HepG2 (cell line): ENCODE results near the gene TMEM270. TPM values are rescaled to one million over a fixed set of nuclear protein-coding genes. Genes with fewer than 3 reads are reported as not detected.
A peak's percentile ranks its signal among the peaks of the same experiment; 100 is the strongest.

Experiments
- ATRX ChIP-seq: sonication (generic); formaldehyde crosslinking; IDR thresholded peaks from 2 replicates; pipeline ENCODE4 v1.4.0; 2020; ENCODE audit warnings: missing genetic modification reagents, borderline replicate concordance
- DNMT3B ChIP-seq: conservative IDR thresholded peaks from 2 replicates; pipeline ENCODE4 v1.6.1; 2016; ENCODE audit warnings: missing biosample characterization, control low read depth
- DRAP1 ChIP-seq: IDR thresholded peaks from 2 replicates; pipeline ENCODE4 v1.6.1; 2016; ENCODE audit warnings: missing genetic modification reagents, missing compliant biosample characterization
- FOSL2 ChIP-seq: sonication (generic); formaldehyde crosslinking; IDR thresholded peaks from 2 replicates; pipeline ENCODE4 v1.4.0; 2020; ENCODE audit warnings: missing genetic modification reagents
- FOXO4 ChIP-seq: sonication (generic); formaldehyde crosslinking; conservative IDR thresholded peaks from 2 replicates; pipeline ENCODE4 v1.8.1; 2023; ENCODE audit warnings: missing genetic modification reagents
- GMEB1 ChIP-seq: sonication (generic); formaldehyde crosslinking; IDR thresholded peaks from 2 replicates; pipeline ENCODE4 v1.5.1; 2020; ENCODE audit warnings: missing genetic modification reagents, mild to moderate bottlenecking, borderline replicate concordance
- NFIB ChIP-seq: sonication (generic); formaldehyde crosslinking; IDR thresholded peaks from 2 replicates; pipeline ENCODE4 v1.9.0; 2021; ENCODE audit warnings: missing genetic modification reagents, mild to moderate bottlenecking, borderline replicate concordance
- RAD21 ChIP-seq: fragments of 450-650 bp; formaldehyde crosslinking; IDR thresholded peaks from 2 replicates; pipeline ENCODE4 v1.5.0; 2020; ENCODE audit warnings: mild to moderate bottlenecking
- SIN3A ChIP-seq: IDR thresholded peaks from 2 replicates; pipeline ENCODE4 v1.6.1; 2011; ENCODE audit warnings: low read depth, mild to moderate bottlenecking, control low read depth, low read length, borderline replicate concordance
- SKI ChIP-seq: fragments of 450-650 bp; IDR thresholded peaks from one replicate; pipeline ENCODE4 v1.6.1; 2018; ENCODE audit warnings: mild to moderate bottlenecking; ENCODE audit not compliant: partially characterized antibody
- SP4 ChIP-seq: sonication (generic); formaldehyde crosslinking; IDR thresholded peaks from 2 replicates; pipeline ENCODE4 v1.8.1; 2023; ENCODE audit warnings: mild to moderate bottlenecking, missing genetic modification reagents
- TFDP1 ChIP-seq: IDR thresholded peaks from 2 replicates; pipeline ENCODE4 v1.6.1; 2016; ENCODE audit warnings: missing compliant biosample characterization, missing genetic modification reagents, borderline replicate concordance
- ZFP91 ChIP-seq: sonication (generic); formaldehyde crosslinking; IDR thresholded peaks from 2 replicates; pipeline ENCODE4 v1.9.0; 2022; ENCODE audit warnings: missing genetic modification reagents, mild to moderate bottlenecking, borderline replicate concordance
- ZNF704 ChIP-seq: sonication (generic); formaldehyde crosslinking; IDR thresholded peaks from 2 replicates; pipeline ENCODE4 v1.8.1; 2023; ENCODE audit warnings: mild to moderate bottlenecking, inconsistent platforms, moderate library complexity, missing genetic modification reagents, borderline replicate concordance
- ZNF713 ChIP-seq: sonication (generic); formaldehyde crosslinking; IDR thresholded peaks from 2 replicates; pipeline ENCODE4 v1.4.0; 2020; ENCODE audit warnings: mild to moderate bottlenecking, missing genetic modification reagents
- ZNF777 ChIP-seq: sonication (generic); formaldehyde crosslinking; IDR thresholded peaks from 2 replicates; pipeline ENCODE4 v1.4.0; 2020; ENCODE audit warnings: missing genetic modification reagents
- polyA plus RNA-seq, 8 experiments: library from polyadenylated mRNA; depleted of rRNA in 3 of 8; stranded (reverse) in 7 of 8; unstranded in 1 of 8; fragments of >200 nt; fragmentation: Illumina TruSeq in 4 of 8; extraction: Trizol in 4 of 8; gene quantifications; 2 replicates each; pipeline versions ENCODE4 v1.2.1 to v1.2.3, GENCODE V29; 2011 to 2016; ENCODE audit warnings: low read depth in 4 of 8, missing spikeins in 1 of 8, mixed read lengths in 1 of 8; ENCODE audit not compliant: insufficient read depth in 1 of 8
- total RNA-seq, 5 experiments: library from RNA; depleted of rRNA; stranded (reverse); fragments of >200 nt; fragmentation: Illumina TruSeq; extraction: Trizol; gene quantifications; 2 replicates each; pipeline ENCODE4 v1.2.3, GENCODE V29; 2016; ENCODE audit warnings: low read depth in 1 of 5
- TF ChIP-seq, protein P1 (sequence below): sonication (generic); formaldehyde crosslinking; IDR thresholded peaks from 2 replicates; pipeline ENCODE4 v1.4.0; 2020; ENCODE audit warnings: missing genetic modification reagents

Gene TMEM270
- total and polyA plus RNA-seq, 2 of the 13 experiments (the other 11 are each of a cell fraction or from before 2014, with no cell fraction given), result not detected

DNA sequence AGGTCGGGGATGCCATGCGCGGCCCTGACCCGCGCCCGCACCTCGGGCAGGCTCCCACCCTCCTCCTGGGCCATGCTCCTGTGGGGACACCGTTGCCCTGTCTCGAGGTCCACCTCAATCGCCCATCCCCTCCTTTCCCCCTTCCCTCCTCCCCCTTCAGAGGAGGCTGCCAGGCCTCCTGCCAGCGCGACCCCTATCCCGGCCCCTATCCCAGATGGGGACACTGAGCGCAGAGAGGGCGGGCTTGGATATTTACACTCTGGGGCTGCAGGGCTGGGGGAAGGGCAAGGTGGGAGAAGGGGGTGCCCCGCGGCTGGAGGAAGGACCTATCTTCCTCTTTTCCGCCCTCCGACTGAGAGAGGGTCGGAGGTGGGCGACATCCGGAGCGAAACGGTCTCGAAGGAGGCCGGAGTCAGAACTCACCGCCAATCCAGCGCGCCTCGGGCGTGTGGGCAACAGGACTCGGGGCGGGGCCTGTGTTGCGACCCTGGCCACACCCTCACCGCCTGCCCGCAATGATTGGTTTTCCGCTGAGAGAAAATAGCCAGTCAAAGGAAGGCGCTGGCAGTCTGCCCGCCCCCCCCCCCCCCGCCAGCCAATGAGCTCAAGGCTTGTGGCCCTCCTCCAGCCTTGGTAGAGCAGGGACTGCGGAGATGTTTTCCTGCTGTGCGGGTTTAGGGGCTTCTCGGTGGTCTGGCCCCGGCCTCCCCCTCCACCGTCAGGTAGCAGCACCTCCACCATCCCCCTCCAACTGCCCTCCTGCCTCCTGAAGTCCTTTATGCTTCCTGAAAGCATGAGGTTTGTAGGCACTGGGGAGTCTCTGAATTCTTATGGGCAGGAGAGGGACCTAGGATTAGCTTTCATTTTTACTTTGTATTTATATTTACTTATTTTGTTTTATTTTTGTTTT lies 18.6 kb upstream of the TMEM270 start, which contains the start of gene METTL27 (continued):
- TF ChIP-seq SP4 (CRISPR knock-in tag), result peak; percentile 31; the same call in 1 of the 2 replicates
- TF ChIP-seq ATRX (CRISPR knock-in tag), result no peak
- no peak for TF ChIP-seq RAD21
- no peak for TF ChIP-seq FOSL2 (CRISPR knock-in tag)
- no peak for TF ChIP-seq ZNF777 (CRISPR knock-in tag)
- TF ChIP-seq ZFP91, result no peak; the same call in 1 of the 2 replicates
- TF ChIP-seq, protein P1, sequence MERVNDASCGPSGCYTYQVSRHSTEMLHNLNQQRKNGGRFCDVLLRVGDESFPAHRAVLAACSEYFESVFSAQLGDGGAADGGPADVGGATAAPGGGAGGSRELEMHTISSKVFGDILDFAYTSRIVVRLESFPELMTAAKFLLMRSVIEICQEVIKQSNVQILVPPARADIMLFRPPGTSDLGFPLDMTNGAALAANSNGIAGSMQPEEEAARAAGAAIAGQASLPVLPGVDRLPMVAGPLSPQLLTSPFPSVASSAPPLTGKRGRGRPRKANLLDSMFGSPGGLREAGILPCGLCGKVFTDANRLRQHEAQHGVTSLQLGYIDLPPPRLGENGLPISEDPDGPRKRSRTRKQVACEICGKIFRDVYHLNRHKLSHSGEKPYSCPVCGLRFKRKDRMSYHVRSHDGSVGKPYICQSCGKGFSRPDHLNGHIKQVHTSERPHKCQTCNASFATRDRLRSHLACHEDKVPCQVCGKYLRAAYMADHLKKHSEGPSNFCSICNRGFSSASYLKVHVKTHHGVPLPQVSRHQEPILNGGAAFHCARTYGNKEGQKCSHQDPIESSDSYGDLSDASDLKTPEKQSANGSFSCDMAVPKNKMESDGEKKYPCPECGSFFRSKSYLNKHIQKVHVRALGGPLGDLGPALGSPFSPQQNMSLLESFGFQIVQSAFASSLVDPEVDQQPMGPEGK (CRISPR knock-in tag), result no peak
- TF ChIP-seq SIN3A, result no peak
- TF ChIP-seq SKI, result no peak
- no peak for TF ChIP-seq ZNF713
- no peak for TF ChIP-seq FOXO4 (CRISPR knock-in tag)
- TF ChIP-seq TFDP1 (CRISPR knock-in tag), result peak; percentile 39; the same call in 1 of the 2 replicates
- TF ChIP-seq DRAP1 (CRISPR knock-in tag), result peak; percentile 77
- TF ChIP-seq GMEB1 (CRISPR knock-in tag), result 0 out of 2 replicates have a peak, but pooled peaks have one; percentile 34
- TF ChIP-seq ZNF704 (CRISPR knock-in tag), result no peak
- no peak for TF ChIP-seq DNMT3B (CRISPR knock-in tag)
- TF ChIP-seq NFIB (CRISPR knock-in tag), result no peak
